ENCODE results near the gene MTSS2. TPM values are rescaled to one million over a fixed set of nuclear protein-coding genes. Genes with fewer than 3 reads are reported as not detected.

MTSS2 gene
- total and polyA plus RNA-seq, 2 experiments from 2014 or later, result 1.6 to 19.6 TPM

DNA sequence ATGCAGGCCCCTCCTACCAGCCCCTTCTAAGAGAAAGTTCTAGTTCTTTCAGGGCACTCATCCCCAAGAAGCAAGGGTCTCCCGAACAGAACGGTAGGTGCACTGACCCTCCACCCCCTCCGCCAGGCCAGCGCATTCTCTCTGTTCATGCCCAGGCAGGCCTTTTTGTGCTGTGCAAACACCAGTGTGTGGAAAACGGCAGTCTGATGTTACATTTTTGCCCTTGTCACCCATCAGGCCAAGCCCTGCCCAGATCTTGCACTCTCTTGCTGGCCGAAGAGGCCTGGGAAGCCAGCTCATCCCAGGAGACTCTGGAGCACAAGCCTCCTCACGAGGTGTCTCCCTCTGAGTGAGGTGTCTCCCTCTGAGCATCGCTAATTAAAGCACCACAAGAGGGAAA lies 16.1 kb upstream of the MTSS2 start:
- no peaks in the 10 kb centered on the region for H3K27me3 ChIP-seq (ENCODE audit: insufficient read depth)
- Mint-ChIP-seq H3K27ac (0 out of 2 replicates have a peak overlapping the region, but pooled peaks have one; percentile 57), H3K9me3 (no peaks in the 10 kb centered on the region; the same call in 2 of the 3 replicates), H3K4me3 (no peak overlapping the region), H3K27me3 (ENCODE audit: insufficient read depth, low read depth, poor library complexity) (peaks cover 25% of the 10 kb centered on the region), H3K4me1 (peaks cover 27% of the 10 kb centered on the region), H3K36me3 (ENCODE audit: low read depth) (no peaks in the 10 kb centered on the region; the same call in 2 of the 3 replicates)
- no peaks in the 10 kb centered on the region for H3K36me3 ChIP-seq (ENCODE audit: insufficient read depth)
- DNase-seq (ENCODE audit: low spot score) (no peak), ATAC-seq (no peak)
- H3K4me2 ChIP-seq, result no peak overlapping the region
- H3F3A ChIP-seq (replicated peaks; ENCODE audit: low read depth), result no peaks in the 10 kb centered on the region
- no peaks in the 10 kb centered on the region for H4K20me1 ChIP-seq (replicated peaks; ENCODE audit: insufficient read depth)
- H3K79me2 ChIP-seq (replicated peaks; ENCODE audit: insufficient read depth), result no peaks in the 10 kb centered on the region
- TF ChIP-seq ZNF114 (CRISPR knock-in tag; IDR thresholded peaks at IDR 0.05), result no peak
- TF ChIP-seq CREB1 (CRISPR knock-in tag; IDR thresholded peaks at IDR 0.05; ENCODE audit: low read depth), result no peak
- TF ChIP-seq STAT1 (IDR thresholded peaks at IDR 0.05; ENCODE audit: unreplicated experiment), result no peak
- TF ChIP-seq, protein P1, sequence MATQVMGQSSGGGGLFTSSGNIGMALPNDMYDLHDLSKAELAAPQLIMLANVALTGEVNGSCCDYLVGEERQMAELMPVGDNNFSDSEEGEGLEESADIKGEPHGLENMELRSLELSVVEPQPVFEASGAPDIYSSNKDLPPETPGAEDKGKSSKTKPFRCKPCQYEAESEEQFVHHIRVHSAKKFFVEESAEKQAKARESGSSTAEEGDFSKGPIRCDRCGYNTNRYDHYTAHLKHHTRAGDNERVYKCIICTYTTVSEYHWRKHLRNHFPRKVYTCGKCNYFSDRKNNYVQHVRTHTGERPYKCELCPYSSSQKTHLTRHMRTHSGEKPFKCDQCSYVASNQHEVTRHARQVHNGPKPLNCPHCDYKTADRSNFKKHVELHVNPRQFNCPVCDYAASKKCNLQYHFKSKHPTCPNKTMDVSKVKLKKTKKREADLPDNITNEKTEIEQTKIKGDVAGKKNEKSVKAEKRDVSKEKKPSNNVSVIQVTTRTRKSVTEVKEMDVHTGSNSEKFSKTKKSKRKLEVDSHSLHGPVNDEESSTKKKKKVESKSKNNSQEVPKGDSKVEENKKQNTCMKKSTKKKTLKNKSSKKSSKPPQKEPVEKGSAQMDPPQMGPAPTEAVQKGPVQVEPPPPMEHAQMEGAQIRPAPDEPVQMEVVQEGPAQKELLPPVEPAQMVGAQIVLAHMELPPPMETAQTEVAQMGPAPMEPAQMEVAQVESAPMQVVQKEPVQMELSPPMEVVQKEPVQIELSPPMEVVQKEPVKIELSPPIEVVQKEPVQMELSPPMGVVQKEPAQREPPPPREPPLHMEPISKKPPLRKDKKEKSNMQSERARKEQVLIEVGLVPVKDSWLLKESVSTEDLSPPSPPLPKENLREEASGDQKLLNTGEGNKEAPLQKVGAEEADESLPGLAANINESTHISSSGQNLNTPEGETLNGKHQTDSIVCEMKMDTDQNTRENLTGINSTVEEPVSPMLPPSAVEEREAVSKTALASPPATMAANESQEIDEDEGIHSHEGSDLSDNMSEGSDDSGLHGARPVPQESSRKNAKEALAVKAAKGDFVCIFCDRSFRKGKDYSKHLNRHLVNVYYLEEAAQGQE (IDR thresholded peaks at IDR 0.05; ENCODE audit: unreplicated experiment), result no peak
- TF ChIP-seq POLR2AphosphoS5 (IDR thresholded peaks at IDR 0.05; ENCODE audit: low read depth), result no peak
- H2AFZ ChIP-seq, result no peak overlapping the region
- H3K27ac ChIP-seq (ENCODE audit: low read depth), result no peak overlapping the region
- H3K9me2 ChIP-seq (ENCODE audit: insufficient read depth), result no peaks in the 10 kb centered on the region
- 0 out of 2 replicates have a peak, but pooled peaks cover 3% of the 10 kb centered on the region for H3K4me1 ChIP-seq (ENCODE audit: insufficient read depth)
- H3K4me3 ChIP-seq, result no peak overlapping the region

DNA sequence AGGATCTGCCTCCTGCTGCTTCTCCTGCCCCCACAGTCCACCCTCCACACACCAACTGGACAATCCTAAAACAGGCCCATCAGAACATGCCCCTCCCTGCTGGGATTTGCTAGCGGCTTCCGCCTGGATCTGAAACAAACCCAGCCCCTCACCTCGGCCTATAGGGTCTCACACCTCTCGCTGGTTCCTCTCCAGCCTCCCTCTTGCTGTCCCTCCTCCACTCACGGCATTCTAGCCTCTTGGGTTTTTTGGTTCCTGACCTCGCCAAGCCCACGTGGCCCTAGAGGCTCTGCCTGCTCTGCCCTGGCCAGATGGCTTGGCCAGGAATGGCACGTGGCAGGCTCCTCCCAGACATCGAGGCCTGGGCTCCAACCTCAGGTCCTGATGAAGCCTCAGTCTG lies 15.7 kb upstream of the MTSS2 start:
- H3K27me3 Mint-ChIP-seq (ENCODE audit: insufficient read depth, low read depth, poor library complexity), result peaks cover 27% of the 10 kb centered on the region
- no peaks in the 10 kb centered on the region for H4K20me1 ChIP-seq (replicated peaks; ENCODE audit: insufficient read depth)
- no peak overlapping the region for H2AFZ ChIP-seq
- ATAC-seq, result no peak
- H3K79me2 ChIP-seq (replicated peaks; ENCODE audit: insufficient read depth), result no peaks in the 10 kb centered on the region
- H3K4me1 Mint-ChIP-seq, result peaks cover 26% of the 10 kb centered on the region
- H3K4me2 ChIP-seq, result no peak overlapping the region
- no peak overlapping the region for H3K4me3 ChIP-seq
- no peak for DNase-seq (ENCODE audit: low spot score)
- H3K4me3 Mint-ChIP-seq, result no peak overlapping the region
- no peak for TF ChIP-seq ZNF331 (CRISPR knock-in tag; IDR thresholded peaks at IDR 0.05; ENCODE audit: low read depth)
- no peak for TF ChIP-seq POLR2AphosphoS5 (IDR thresholded peaks at IDR 0.05; ENCODE audit: low read depth)
- TF ChIP-seq, protein P2, sequence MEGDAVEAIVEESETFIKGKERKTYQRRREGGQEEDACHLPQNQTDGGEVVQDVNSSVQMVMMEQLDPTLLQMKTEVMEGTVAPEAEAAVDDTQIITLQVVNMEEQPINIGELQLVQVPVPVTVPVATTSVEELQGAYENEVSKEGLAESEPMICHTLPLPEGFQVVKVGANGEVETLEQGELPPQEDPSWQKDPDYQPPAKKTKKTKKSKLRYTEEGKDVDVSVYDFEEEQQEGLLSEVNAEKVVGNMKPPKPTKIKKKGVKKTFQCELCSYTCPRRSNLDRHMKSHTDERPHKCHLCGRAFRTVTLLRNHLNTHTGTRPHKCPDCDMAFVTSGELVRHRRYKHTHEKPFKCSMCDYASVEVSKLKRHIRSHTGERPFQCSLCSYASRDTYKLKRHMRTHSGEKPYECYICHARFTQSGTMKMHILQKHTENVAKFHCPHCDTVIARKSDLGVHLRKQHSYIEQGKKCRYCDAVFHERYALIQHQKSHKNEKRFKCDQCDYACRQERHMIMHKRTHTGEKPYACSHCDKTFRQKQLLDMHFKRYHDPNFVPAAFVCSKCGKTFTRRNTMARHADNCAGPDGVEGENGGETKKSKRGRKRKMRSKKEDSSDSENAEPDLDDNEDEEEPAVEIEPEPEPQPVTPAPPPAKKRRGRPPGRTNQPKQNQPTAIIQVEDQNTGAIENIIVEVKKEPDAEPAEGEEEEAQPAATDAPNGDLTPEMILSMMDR (conservative IDR thresholded peaks at IDR 0.05; ENCODE audit: low read depth in 2 of 2), result no peak
- no peak for TF ChIP-seq JUNB (IDR thresholded peaks at IDR 0.05; ENCODE audit: unreplicated experiment)
- TF ChIP-seq NANOG (IDR thresholded peaks at IDR 0.05; ENCODE audit: borderline replicate concordance), result no peak
- TF ChIP-seq EZH2 (IDR thresholded peaks at IDR 0.05; ENCODE audit: low read depth, unreplicated experiment), result no peak
- H3F3A ChIP-seq (replicated peaks; ENCODE audit: low read depth), result no peaks in the 10 kb centered on the region
- 0 out of 2 replicates have a peak, but pooled peaks cover 3% of the 10 kb centered on the region for H3K4me1 ChIP-seq (ENCODE audit: insufficient read depth)
- H3K9me2 ChIP-seq (ENCODE audit: insufficient read depth), result no peaks in the 10 kb centered on the region
- no peaks in the 10 kb centered on the region for H3K36me3 ChIP-seq (ENCODE audit: insufficient read depth)
- no peaks in the 10 kb centered on the region for H3K27me3 ChIP-seq (ENCODE audit: insufficient read depth)
- no peak overlapping the region for H3K27ac ChIP-seq (ENCODE audit: low read depth)
- H3K27ac Mint-ChIP-seq, result no peak overlapping the region
- no peaks in the 10 kb centered on the region for H3K9me3 Mint-ChIP-seq
- no peaks in the 10 kb centered on the region; the same call in 2 of the 3 replicates for H3K36me3 Mint-ChIP-seq (ENCODE audit: low read depth)

Data from GM23338 (cell line).